CD14-positive monocyte (primary cell): ENCODE data around the gene R3HDM1. TPM values are rescaled to one million over a fixed set of nuclear protein-coding genes. Genes with fewer than 3 reads are reported as not detected.
A peak's percentile ranks its signal among the peaks of the same experiment; 100 is the strongest.

Experiments used
- DNase-seq, 3 donors: peaks; one replicate each; pipeline ENCODE4 v3.0.0-alpha.2; 2011 to 2022
- H2AFZ ChIP-seq: 2 replicates; pipeline ENCODE4 v1.6.0; 2012; ENCODE audit warnings: mild to moderate bottlenecking, low read depth, low read length, inconsistent platforms; ENCODE audit not compliant: insufficient read depth, poor library complexity, severe bottlenecking
- H3K27ac ChIP-seq, 2 donors: 1 replicate in 1 of 2; 2 replicates in 1 of 2; pipeline ENCODE4 v1.5.1; 2012 to 2013; ENCODE audit warnings: low read length in 2 of 2, control low read depth in 1 of 2, inconsistent platforms in 1 of 2, low read depth in 1 of 2, mild to moderate bottlenecking in 1 of 2
- H3K27me3 ChIP-seq, 2 donors: one replicate each; pipeline versions ENCODE4 v1.6.0 to v1.6.1; 2011 to 2013; ENCODE audit warnings: low read length in 2 of 2; ENCODE audit not compliant: control insufficient read depth in 2 of 2, insufficient read depth in 2 of 2
- H3K36me3 ChIP-seq, 2 donors: replicated peaks in 1 of 2; 1 replicate in 1 of 2; 2 replicates in 1 of 2; pipeline versions ENCODE4 v1.5.1 to v1.6.1; 2012 to 2013; ENCODE audit warnings: low read length in 2 of 2, control low read depth in 1 of 2, inconsistent platforms in 1 of 2, mild to moderate bottlenecking in 1 of 2; ENCODE audit not compliant: insufficient read depth in 2 of 2, control insufficient read depth in 1 of 2
- H3K4me1 ChIP-seq, 2 donors: 1 replicate in 1 of 2; 2 replicates in 1 of 2; pipeline versions ENCODE4 v1.5.1 to v1.6.1; 2012 to 2013; ENCODE audit warnings: low read length in 2 of 2, control low read depth in 1 of 2, inconsistent platforms in 1 of 2, mild to moderate bottlenecking in 1 of 2, moderate library complexity in 1 of 2; ENCODE audit not compliant: insufficient read depth in 2 of 2, control insufficient read depth in 1 of 2
- H3K4me2 ChIP-seq: replicated peaks from 2 replicates; pipeline ENCODE3; 2012; ENCODE audit warnings: low read length, moderate library complexity, mild to moderate bottlenecking; ENCODE audit not compliant: poor library complexity, severe bottlenecking; ENCODE audit errors: extremely low read depth
- H3K4me3 ChIP-seq, 3 experiments: fragments of 200-600 bp in 1 of 3; sonication (generic) in 1 of 3; replicated peaks in 1 of 3; 1 replicate in 2 of 3; 2 replicates in 1 of 3; pipeline ENCODE4 v1.5.1; 2011 to 2013; ENCODE audit warnings: low read length in 3 of 3, mild to moderate bottlenecking in 3 of 3, control low read depth in 2 of 3, low read depth in 2 of 3, inconsistent platforms in 1 of 3, moderate library complexity in 1 of 3
- H3K79me2 ChIP-seq: 2 replicates; pipeline ENCODE4 v1.6.0; 2012; ENCODE audit warnings: mild to moderate bottlenecking, control low read depth, inconsistent platforms, low read length, moderate library complexity; ENCODE audit not compliant: insufficient read depth
- H3K9ac ChIP-seq: 2 replicates; pipeline ENCODE4 v1.6.0; 2017; ENCODE audit warnings: low read length, mild to moderate bottlenecking; ENCODE audit not compliant: insufficient read depth, poor library complexity, severe bottlenecking
- H3K9me3 ChIP-seq, 2 donors: replicated peaks in 1 of 2; 1 replicate in 1 of 2; 2 replicates in 1 of 2; pipeline versions ENCODE4 v1.5.1 to v1.6.1; 2012 to 2013; ENCODE audit warnings: low read length in 2 of 2, control low read depth in 1 of 2; ENCODE audit not compliant: control insufficient read depth in 1 of 2, insufficient read depth in 1 of 2
- H4K20me1 ChIP-seq: 2 replicates; pipeline ENCODE4 v1.6.0; 2012; ENCODE audit warnings: mild to moderate bottlenecking, low read length, control low read depth, moderate library complexity; ENCODE audit not compliant: insufficient read depth
- H3K27ac Mint-ChIP-seq, 7 donors: one replicate each; pipeline ENCODE4 v1.8.0; 2020; ENCODE audit warnings: mild to moderate bottlenecking in 7 of 7, mixed read lengths in 7 of 7, moderate library complexity in 6 of 7, inconsistent platforms in 2 of 7
- H3K27me3 Mint-ChIP-seq, 3 donors: one replicate each; pipeline ENCODE4 v1.8.0; 2021 to 2022; ENCODE audit warnings: low read depth in 3 of 3, mild to moderate bottlenecking in 3 of 3, mixed read lengths in 3 of 3, moderate library complexity in 3 of 3, inconsistent platforms in 1 of 3
- H3K36me3 Mint-ChIP-seq, 2 donors: one replicate each; pipeline ENCODE4 v1.8.0; 2020; ENCODE audit warnings: mixed read lengths in 2 of 2, inconsistent platforms in 1 of 2, mild to moderate bottlenecking in 1 of 2
- H3K4me1 Mint-ChIP-seq: one replicate; pipeline ENCODE4 v1.8.0; 2020; ENCODE audit warnings: mild to moderate bottlenecking, mixed read lengths
- H3K4me3 Mint-ChIP-seq, 2 donors: one replicate each; pipeline ENCODE4 v1.8.0; 2020; ENCODE audit warnings: mild to moderate bottlenecking in 2 of 2, mixed read lengths in 2 of 2, moderate library complexity in 1 of 2
- H3K9me3 Mint-ChIP-seq, 7 donors: one replicate each; pipeline ENCODE4 v1.8.0; 2020 to 2022; ENCODE audit warnings: mixed read lengths in 7 of 7, mild to moderate bottlenecking in 6 of 7, moderate library complexity in 6 of 7, inconsistent platforms in 2 of 7
- CTCF ChIP-seq: fragments of 200-600 bp; IDR thresholded peaks from one replicate; pipeline ENCODE4 v1.8.0; 2022; ENCODE audit warnings: antibody characterized with exemption, mild to moderate bottlenecking
- WGBS: methylation state at CpG from one replicate; pipeline ENCODE4 v1.1.5; 2013; ENCODE audit warnings: missing lambda C conversion rate; ENCODE audit not compliant: insufficient coverage; 5-methylcytosine and 5-hydroxymethylcytosine counted together
- intact Hi-C, 2 donors: fragments of 100-400 bp; cut with micrococcal nuclease; formaldehyde crosslinking; loops; one replicate each; pipeline versions ENCODE4 v1.15.0 to v1.15.1; 2023
- polyA plus RNA-seq, 3 donors: library from polyadenylated mRNA; depleted of rRNA in 1 of 3; unstranded in 2 of 3; stranded (reverse) in 1 of 3; fragments of 300-500 nt in 2 of 3; fragments of >200 nt in 1 of 3; fragmentation: Illumina TruSeq in 2 of 3; gene quantifications; 1 replicate in 2 of 3; 2 replicates in 1 of 3; pipeline ENCODE4 v1.2.3, GENCODE V29; 2012 to 2021

Gene R3HDM1
- polyA plus RNA-seq, 3 donors: 5.4 to 24.5 (median 13.1) TPM

- Mint-ChIP-seq H3K4me1 (no peaks in the 10 kb centered on the region), H3K27me3 (no peaks in the 10 kb centered on the region), H3K36me3 (peaks cover 50 to 66% of the 10 kb centered on the region in 2 donors), H3K9me3 (no peaks in the 10 kb centered on the region), H3K27ac (peak overlapping the region in 2 of 7 donors; percentile 25 to 59), H3K4me3 (no peak overlapping the region)
- Histone ChIP-seq H3K27ac (no peak overlapping the region), H3K4me1 (no peaks in the 10 kb centered on the region), H3K4me3 (no peak overlapping the region), H4K20me1 (no peaks in the 10 kb centered on the region), H3K9me3 (no peaks in the 10 kb centered on the region), H2AFZ (no peak overlapping the region), H3K4me2 (no peak overlapping the region), H3K79me2 (no peaks in the 10 kb centered on the region), H3K9ac (no peak overlapping the region), H3K27me3 (no peaks in the 10 kb centered on the region), H3K36me3 (peaks cover 41 to 77% of the 10 kb centered on the region in 2 donors)
- no peak for DNase-seq
- intact Hi-C loops: no loop called here
- TF ChIP-seq CTCF: no peak
- 96% methylated on average over 3 of the region's 7 CpGs for WGBS
Measured at GRCh38 chr2:135641156-135642068, 110.1 kb downstream of the R3HDM1 start.

- H3K36me3 ChIP-seq: peaks cover 24 to 72% of the 10 kb centered on the region in 2 donors
- no peak for DNase-seq
- H3K4me1 ChIP-seq: no peaks in the 10 kb centered on the region
- H3K27me3 ChIP-seq: no peaks in the 10 kb centered on the region
- no peak for TF ChIP-seq CTCF
- Mint-ChIP-seq H3K4me1 (no peaks in the 10 kb centered on the region), H3K27ac (no peak overlapping the region), H3K36me3 (peaks cover 47 to 70% of the 10 kb centered on the region in 2 donors), H3K9me3 (no peaks in the 10 kb centered on the region), H3K27me3 (no peaks in the 10 kb centered on the region), H3K4me3 (no peak overlapping the region)
- no peak overlapping the region for H3K9ac ChIP-seq
- no CpG with 5 or more reads among the region's 2 CpGs for WGBS
- no peak overlapping the region for H3K27ac ChIP-seq
- no peaks in the 10 kb centered on the region for H3K9me3 ChIP-seq
- no peaks in the 10 kb centered on the region for H4K20me1 ChIP-seq
- intact Hi-C loops: no loop called here
- H3K79me2 ChIP-seq: no peaks in the 10 kb centered on the region
- no peak overlapping the region for H3K4me2 ChIP-seq
- no peak overlapping the region for H2AFZ ChIP-seq
- H3K4me3 ChIP-seq: no peak overlapping the region
Measured at GRCh38 chr2:135647836-135648579, 116.7 kb downstream of the R3HDM1 start.
